HepG2 (cell line): ENCODE results near the gene C16orf87. TPM values are rescaled to one million over a fixed set of nuclear protein-coding genes. Genes with fewer than 3 reads are reported as not detected.

Experiments
- ATM ChIP-seq: fragments of 450-650 bp; IDR thresholded peaks from 2 replicates; pipeline ENCODE4 v1.7.1; 2017; ENCODE audit warnings: mild to moderate bottlenecking, borderline replicate concordance
- DMTF1 ChIP-seq: sonication (generic); formaldehyde crosslinking; IDR thresholded peaks from 2 replicates; pipeline ENCODE4 v1.4.0; 2020; ENCODE audit warnings: mild to moderate bottlenecking, missing genetic modification reagents
- GABPA ChIP-seq, 2 experiments: IDR thresholded peaks; 2 replicates each; pipeline ENCODE4 v1.6.1; 2011 to 2016; ENCODE audit warnings: low read depth in 2 of 2, low read length in 1 of 2, missing biosample characterization in 1 of 2, missing genetic modification characterization in 1 of 2
- GFI1 ChIP-seq: sonication (generic); formaldehyde crosslinking; IDR thresholded peaks from 2 replicates; pipeline ENCODE4 v1.5.0; 2020; ENCODE audit warnings: missing genetic modification reagents, mild to moderate bottlenecking, borderline replicate concordance
- HMG20B ChIP-seq: conservative IDR thresholded peaks from 2 replicates; pipeline ENCODE4 v1.6.1; 2016; ENCODE audit warnings: missing genetic modification reagents, missing compliant biosample characterization
- HMGXB4 ChIP-seq, 2 experiments: sonication (generic) in 1 of 2; formaldehyde crosslinking in 1 of 2; IDR thresholded peaks; 2 replicates each; pipeline versions ENCODE4 v1.4.0 to v1.6.1; 2018 to 2020; ENCODE audit warnings: missing genetic modification reagents in 2 of 2, borderline replicate concordance in 1 of 2, low read depth in 1 of 2, mild to moderate bottlenecking in 1 of 2, missing biosample characterization in 1 of 2
- HOXA3 ChIP-seq: sonication (generic); formaldehyde crosslinking; IDR thresholded peaks from 2 replicates; pipeline ENCODE4 v1.5.0; 2020; ENCODE audit warnings: missing genetic modification reagents
- MLX ChIP-seq: IDR thresholded peaks from 2 replicates; pipeline ENCODE4 v1.6.1; 2016
- NFATC3 ChIP-seq: sonication (generic); formaldehyde crosslinking; IDR thresholded peaks from 2 replicates; pipeline ENCODE4 v1.5.1; 2020; ENCODE audit warnings: mild to moderate bottlenecking, missing genetic modification reagents
- NFE2L2 ChIP-seq: fragments of 150-350 bp; IDR thresholded peaks from 2 replicates; pipeline ENCODE4 v1.6.1; 2014; ENCODE audit warnings: low read length
- RFXANK ChIP-seq: IDR thresholded peaks from 2 replicates; pipeline ENCODE4 v1.6.1; 2016
- SMYD3 ChIP-seq: sonication (generic); formaldehyde crosslinking; IDR thresholded peaks from 2 replicates; pipeline ENCODE4 v1.8.1; 2023; ENCODE audit warnings: mild to moderate bottlenecking, missing genetic modification reagents
- TOPORS ChIP-seq: sonication (generic); formaldehyde crosslinking; IDR thresholded peaks from 2 replicates; pipeline ENCODE4 v1.8.0; 2023; ENCODE audit warnings: mild to moderate bottlenecking, missing genetic modification reagents
- ZBTB7B ChIP-seq: sonication (generic); formaldehyde crosslinking; IDR thresholded peaks from 2 replicates; pipeline ENCODE4 v1.4.0; 2020; ENCODE audit warnings: missing genetic modification reagents
- ZFP62 ChIP-seq: sonication (generic); formaldehyde crosslinking; IDR thresholded peaks from 2 replicates; pipeline ENCODE4 v1.4.0; 2020; ENCODE audit warnings: missing genetic modification reagents
- ZNF331 ChIP-seq: sonication (generic); formaldehyde crosslinking; IDR thresholded peaks from 2 replicates; pipeline ENCODE4 v1.4.0; 2020; ENCODE audit warnings: missing genetic modification reagents
- ZNF747 ChIP-seq: sonication (generic); formaldehyde crosslinking; IDR thresholded peaks from 2 replicates; pipeline ENCODE4 v1.8.1; 2023; ENCODE audit warnings: missing genetic modification reagents, mild to moderate bottlenecking, borderline replicate concordance
- ZNF782 ChIP-seq: sonication (generic); formaldehyde crosslinking; IDR thresholded peaks from 2 replicates; pipeline ENCODE4 v1.4.0; 2020; ENCODE audit warnings: missing genetic modification reagents, mild to moderate bottlenecking, borderline replicate concordance
- polyA plus RNA-seq, 8 experiments: library from polyadenylated mRNA; depleted of rRNA in 3 of 8; stranded (reverse) in 7 of 8; unstranded in 1 of 8; fragments of >200 nt; fragmentation: Illumina TruSeq in 4 of 8; extraction: Trizol in 4 of 8; gene quantifications; 2 replicates each; pipeline versions ENCODE4 v1.2.1 to v1.2.3, GENCODE V29; 2011 to 2016; ENCODE audit warnings: low read depth in 4 of 8, missing spikeins in 1 of 8, mixed read lengths in 1 of 8; ENCODE audit not compliant: insufficient read depth in 1 of 8
- total RNA-seq, 5 experiments: library from RNA; depleted of rRNA; stranded (reverse); fragments of >200 nt; fragmentation: Illumina TruSeq; extraction: Trizol; gene quantifications; 2 replicates each; pipeline ENCODE4 v1.2.3, GENCODE V29; 2016; ENCODE audit warnings: low read depth in 1 of 5
- TF ChIP-seq, protein P1 (sequence below): sonication (generic); formaldehyde crosslinking; IDR thresholded peaks from 2 replicates; pipeline ENCODE4; 2020; ENCODE audit warnings: missing genetic modification reagents, mild to moderate bottlenecking, borderline replicate concordance
- TF ChIP-seq, protein P2 (sequence below): sonication (generic); formaldehyde crosslinking; IDR thresholded peaks from 2 replicates; pipeline ENCODE4 v1.4.0; 2020; ENCODE audit warnings: missing genetic modification reagents, borderline replicate concordance

The C16orf87 gene
- total and polyA plus RNA-seq, 2 of the 13 experiments (the other 11 are each of a cell fraction or from before 2014, with no cell fraction given): 8.6 to 19.5 TPM

DNA sequence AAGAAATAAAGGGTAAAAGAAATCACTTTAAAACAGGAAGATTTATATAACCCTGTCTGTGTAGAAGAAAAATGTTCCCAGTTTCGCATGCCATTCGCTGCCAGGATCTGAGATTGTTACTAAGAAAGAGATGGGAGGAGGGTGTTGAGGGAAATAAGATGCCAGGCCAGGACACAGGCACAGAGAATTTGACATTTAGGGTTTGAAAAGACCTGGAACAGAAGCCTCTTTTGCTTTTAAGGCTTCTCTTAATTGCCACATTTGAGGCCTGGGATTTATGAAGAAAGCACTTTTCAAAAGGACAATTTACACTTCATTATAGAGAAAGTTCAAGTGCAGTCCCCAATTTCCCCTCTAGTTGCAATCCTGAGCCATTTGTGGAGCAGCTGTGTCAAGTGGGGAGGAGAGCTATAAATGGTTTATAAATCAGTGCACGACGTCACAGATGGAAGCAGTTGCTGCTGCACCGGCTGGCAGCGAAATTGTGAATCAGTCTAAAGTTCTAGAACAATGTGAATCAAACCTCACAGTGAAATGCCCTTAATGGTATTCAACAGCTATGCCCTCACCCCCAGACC lies 26.5 kb upstream of the C16orf87 start (continued):
- TF ChIP-seq DMTF1 (CRISPR knock-in tag): no peak
- TF ChIP-seq MLX (CRISPR knock-in tag): no peak
- TF ChIP-seq ZNF782 (CRISPR knock-in tag): no peak
- TF ChIP-seq, protein P1, sequence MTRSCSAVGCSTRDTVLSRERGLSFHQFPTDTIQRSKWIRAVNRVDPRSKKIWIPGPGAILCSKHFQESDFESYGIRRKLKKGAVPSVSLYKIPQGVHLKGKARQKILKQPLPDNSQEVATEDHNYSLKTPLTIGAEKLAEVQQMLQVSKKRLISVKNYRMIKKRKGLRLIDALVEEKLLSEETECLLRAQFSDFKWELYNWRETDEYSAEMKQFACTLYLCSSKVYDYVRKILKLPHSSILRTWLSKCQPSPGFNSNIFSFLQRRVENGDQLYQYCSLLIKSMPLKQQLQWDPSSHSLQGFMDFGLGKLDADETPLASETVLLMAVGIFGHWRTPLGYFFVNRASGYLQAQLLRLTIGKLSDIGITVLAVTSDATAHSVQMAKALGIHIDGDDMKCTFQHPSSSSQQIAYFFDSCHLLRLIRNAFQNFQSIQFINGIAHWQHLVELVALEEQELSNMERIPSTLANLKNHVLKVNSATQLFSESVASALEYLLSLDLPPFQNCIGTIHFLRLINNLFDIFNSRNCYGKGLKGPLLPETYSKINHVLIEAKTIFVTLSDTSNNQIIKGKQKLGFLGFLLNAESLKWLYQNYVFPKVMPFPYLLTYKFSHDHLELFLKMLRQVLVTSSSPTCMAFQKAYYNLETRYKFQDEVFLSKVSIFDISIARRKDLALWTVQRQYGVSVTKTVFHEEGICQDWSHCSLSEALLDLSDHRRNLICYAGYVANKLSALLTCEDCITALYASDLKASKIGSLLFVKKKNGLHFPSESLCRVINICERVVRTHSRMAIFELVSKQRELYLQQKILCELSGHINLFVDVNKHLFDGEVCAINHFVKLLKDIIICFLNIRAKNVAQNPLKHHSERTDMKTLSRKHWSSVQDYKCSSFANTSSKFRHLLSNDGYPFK: no peak
- TF ChIP-seq NFATC3: 0 out of 2 replicates have a peak, but pooled peaks have one; percentile 29
- TF ChIP-seq SMYD3 (CRISPR knock-in tag): 0 out of 2 replicates have a peak, but pooled peaks have one; percentile 29
- TF ChIP-seq ZNF331 (CRISPR knock-in tag): no peak
- TF ChIP-seq HMG20B (CRISPR knock-in tag): 0 out of 2 replicates have a peak, but pooled peaks have one; percentile 45
- no peak for TF ChIP-seq GABPA (IDR thresholded peaks at IDR 0.05; ENCODE audit: low read depth, low read length)
- TF ChIP-seq GABPA (CRISPR knock-in tag; IDR thresholded peaks at IDR 0.05; ENCODE audit: low read depth): no peak
- TF ChIP-seq NFE2L2: no peak
- no peak for TF ChIP-seq ATM
- TF ChIP-seq HOXA3 (CRISPR knock-in tag): 0 out of 2 replicates have a peak, but pooled peaks have one; percentile 17
- peak; percentile 37; the same call in 1 of the 2 replicates for TF ChIP-seq GFI1 (CRISPR knock-in tag)
- no peak for TF ChIP-seq ZNF747 (CRISPR knock-in tag)
- no peak for TF ChIP-seq TOPORS (CRISPR knock-in tag)
- TF ChIP-seq HMGXB4 (CRISPR knock-in tag; IDR thresholded peaks at IDR 0.05; ENCODE audit: borderline replicate concordance in 1 of 2, low read depth in 1 of 2): no peak; a peak in 1 of 4 replicates
- no peak for TF ChIP-seq RFXANK (CRISPR knock-in tag)
- TF ChIP-seq, protein P2, sequence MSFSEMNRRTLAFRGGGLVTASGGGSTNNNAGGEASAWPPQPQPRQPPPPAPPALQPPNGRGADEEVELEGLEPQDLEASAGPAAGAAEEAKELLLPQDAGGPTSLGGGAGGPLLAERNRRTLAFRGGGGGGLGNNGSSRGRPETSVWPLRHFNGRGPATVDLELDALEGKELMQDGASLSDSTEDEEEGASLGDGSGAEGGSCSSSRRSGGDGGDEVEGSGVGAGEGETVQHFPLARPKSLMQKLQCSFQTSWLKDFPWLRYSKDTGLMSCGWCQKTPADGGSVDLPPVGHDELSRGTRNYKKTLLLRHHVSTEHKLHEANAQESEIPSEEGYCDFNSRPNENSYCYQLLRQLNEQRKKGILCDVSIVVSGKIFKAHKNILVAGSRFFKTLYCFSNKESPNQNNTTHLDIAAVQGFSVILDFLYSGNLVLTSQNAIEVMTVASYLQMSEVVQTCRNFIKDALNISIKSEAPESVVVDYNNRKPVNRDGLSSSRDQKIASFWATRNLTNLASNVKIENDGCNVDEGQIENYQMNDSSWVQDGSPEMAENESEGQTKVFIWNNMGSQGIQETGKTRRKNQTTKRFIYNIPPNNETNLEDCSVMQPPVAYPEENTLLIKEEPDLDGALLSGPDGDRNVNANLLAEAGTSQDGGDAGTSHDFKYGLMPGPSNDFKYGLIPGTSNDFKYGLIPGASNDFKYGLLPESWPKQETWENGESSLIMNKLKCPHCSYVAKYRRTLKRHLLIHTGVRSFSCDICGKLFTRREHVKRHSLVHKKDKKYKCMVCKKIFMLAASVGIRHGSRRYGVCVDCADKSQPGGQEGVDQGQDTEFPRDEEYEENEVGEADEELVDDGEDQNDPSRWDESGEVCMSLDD: no peak
- no peak for TF ChIP-seq ZFP62 (CRISPR knock-in tag)
- no peak for TF ChIP-seq ZBTB7B (CRISPR knock-in tag)
